GM19438 (cell line): ENCODE results near the gene PLXNB3.
"Not testable (repeated sequence)": the region's sequence is repeated elsewhere in the genome, so short reads cannot be mapped to it uniquely, and the experiment has no call there.

Experiments
- ATAC-seq: cut with Tn5 transposase; IDR thresholded peaks from one replicate; pipeline ENCODE4 v1.9.1; 2021; ENCODE audit warnings: low read depth; ENCODE audit not compliant: unreplicated experiment

PLXNB3 gene

DNA sequence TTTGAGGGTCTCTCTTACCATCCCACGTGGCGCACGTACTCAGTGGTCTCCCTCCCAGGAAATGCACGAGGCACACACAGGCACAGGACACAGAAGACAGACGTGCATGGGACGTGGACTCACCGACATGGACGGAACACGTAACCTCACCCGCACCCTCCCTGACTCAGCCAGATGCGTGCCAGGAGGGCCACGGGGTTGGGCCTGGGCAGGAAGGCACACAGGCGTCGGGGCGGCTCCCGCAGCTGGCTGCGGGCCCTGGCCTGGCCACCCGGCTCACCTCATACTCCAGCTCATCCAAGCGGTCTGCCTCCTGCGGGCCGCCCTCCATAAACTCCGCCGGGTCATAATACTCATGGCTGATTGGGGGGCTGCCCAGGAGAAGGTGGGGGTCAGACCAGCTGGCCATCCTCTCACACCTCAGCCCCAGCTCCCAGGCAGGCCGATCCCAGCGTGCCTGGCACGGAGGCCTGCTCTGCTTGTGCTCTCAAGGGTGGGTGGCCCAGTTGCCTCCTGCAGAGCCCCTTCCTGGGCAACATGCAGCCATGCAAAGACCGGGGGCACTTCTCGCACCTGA is 43.0 kb downstream of the PLXNB3 start:
- no peak for ATAC-seq

- no peak for ATAC-seq
These were observed 43.9 kb downstream of the PLXNB3 start for GRCh38 chrX:153807976-153808375.

- no peak for ATAC-seq
These were observed 48.2 kb downstream of the PLXNB3 start for GRCh38 chrX:153812220-153812619.

- ATAC-seq = no peak
These were observed 49.1 kb downstream of the PLXNB3 start for GRCh38 chrX:153813161-153813560.

DNA sequence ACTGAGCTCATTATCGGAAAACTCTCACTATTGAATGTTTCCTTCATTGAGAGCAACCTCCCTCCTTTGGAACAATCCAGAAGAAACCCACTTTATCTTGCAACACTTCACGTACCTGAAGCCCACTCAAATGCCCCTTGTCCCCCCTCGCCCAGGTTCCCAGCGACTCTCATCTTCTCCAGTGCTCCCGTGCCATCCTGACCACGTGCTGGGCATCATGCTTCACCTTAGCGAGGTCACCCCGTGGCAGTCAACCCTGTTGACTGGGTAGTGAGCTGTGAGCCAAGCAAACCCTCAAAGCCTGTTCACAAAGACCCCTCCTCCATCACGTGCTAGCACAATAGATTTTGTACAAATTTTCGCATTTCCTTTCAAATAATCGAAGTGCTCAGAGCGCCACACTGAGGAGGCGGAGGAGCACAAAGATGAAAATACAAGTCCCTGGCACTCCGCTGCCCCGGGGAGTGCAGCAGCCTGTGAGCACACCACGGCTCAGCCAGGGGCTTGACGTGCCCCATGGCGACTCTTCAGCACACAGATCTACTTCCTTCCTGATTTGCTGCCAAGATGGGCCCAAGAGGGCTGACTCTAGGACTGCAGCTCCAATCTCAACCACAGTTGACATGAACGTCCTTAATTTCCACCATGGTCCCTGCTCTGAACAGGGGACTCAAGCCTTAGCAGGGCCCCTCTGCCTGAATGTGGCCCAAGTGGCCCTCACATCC is 50.7 kb downstream of the PLXNB3 start:
- ATAC-seq = no peak

GRCh38 chrX:153816831-153817690 is 53.0 kb downstream of the PLXNB3 start:
- no peak for ATAC-seq

- ATAC-seq = not testable (repeated sequence)
These were observed 54.0 kb downstream of the PLXNB3 start for GRCh38 chrX:153818064-153818463.

DNA sequence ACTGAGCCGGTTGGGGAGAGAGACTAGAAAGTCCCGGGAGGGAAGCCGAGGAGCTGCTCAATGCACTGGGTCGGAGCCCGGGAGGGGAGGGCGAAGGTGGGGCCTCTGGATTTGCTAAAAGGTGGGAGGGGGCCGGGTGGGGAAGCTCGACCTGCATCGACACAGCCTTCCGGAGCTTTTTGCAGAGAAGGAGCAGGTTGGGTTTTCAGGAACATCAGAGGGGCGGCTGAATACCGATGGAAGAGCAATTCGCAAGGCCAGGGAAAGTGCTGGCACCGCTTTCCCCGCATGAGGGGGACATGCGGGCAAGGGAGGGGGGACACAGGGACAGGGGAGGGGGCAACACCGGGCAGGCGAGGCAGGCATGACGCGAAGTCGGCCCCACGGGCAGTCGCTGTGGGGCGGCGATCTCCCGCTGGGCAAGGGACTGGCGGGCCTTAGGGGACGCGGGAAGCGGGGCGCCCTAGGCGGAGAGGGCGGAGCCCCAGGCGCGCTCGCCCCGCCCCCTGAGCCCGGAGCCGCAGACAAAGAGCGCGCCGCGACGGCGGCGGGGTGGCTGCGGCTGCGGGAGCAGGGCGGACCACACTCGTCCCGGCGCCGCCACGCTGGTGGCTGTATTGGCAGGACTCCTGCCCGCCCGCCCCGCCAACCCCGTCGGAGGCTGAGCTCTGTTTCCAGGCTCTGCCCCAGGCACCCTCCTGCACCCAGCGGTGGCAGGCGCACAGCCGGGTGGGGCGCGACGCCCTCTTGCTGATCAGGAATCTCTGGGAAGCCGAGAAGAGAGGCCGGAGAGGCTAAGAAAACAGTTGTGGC is 54.7 kb downstream of the PLXNB3 start:
- ATAC-seq = no peak

DNA sequence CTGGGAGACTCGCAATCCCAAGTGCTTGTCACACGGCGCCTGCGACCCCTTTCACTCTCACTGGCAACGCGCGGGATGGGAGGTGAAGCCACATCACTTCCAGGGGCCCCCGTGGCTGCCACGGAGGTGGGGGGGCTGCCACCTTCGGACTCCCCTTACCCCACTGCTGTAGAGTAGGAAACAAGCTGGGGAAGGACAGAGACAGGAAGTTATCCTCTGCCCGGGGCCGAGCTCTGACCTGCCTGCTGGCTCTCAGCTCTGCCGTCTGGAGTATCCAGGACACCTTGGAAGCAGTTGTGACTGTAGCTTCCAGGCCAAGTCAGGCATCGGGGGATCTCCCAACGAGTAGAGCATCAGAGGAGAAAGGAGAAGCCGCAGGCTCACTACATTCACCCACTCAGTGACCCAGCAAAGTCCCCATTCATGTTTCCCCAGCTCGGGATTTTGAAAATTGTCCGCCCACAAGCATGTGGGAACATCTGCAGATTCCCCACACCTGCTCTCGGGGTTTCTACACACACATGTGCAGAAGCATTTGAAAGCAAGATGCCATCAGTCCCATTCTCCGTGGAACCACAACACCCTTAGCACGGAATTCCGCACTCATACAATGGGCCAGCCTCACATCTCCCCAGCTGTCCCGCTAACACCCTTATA is 55.5 kb downstream of the PLXNB3 start:
- no peak for ATAC-seq

- ATAC-seq = no peak
These were observed 56.6 kb downstream of the PLXNB3 start for GRCh38 chrX:153820601-153821000.

GRCh38 chrX:153821066-153821465 is 57.0 kb downstream of the PLXNB3 start:
- no peak for ATAC-seq

GRCh38 chrX:153824348-153824747 is 60.3 kb downstream of the PLXNB3 start:
- no peak for ATAC-seq

- no peak for ATAC-seq
These were observed 61.0 kb downstream of the PLXNB3 start for GRCh38 chrX:153825042-153825441.
